GM10847 (cell line): ENCODE data around the gene FIBCD1.

Source experiments
- POLR2A ChIP-seq: IDR thresholded peaks from 2 replicates; pipeline ENCODE4 v1.6.1; 2011; ENCODE audit not compliant: insufficient read length; ENCODE audit errors: extremely low read depth

The FIBCD1 gene

DNA sequence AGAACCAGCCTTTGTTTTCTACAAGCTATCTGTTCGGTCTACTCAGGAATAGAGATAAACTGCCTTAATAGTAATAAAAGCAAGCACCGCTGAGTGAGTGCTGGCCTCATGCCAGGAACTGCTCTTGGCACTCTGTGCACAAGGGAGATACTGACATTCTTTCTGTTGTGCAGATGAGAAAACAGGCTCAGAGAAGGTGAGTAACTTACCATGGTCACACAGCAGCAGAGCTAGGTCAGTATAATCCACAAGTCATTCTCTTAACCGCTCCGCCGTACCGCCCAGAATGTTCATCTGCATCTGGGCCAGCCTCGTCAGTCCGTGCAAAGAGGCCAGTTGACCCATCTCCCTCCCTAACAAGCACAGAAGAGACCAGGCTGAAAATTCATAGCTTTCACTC, 69.8 kb downstream of the FIBCD1 start:
- TF ChIP-seq POLR2A: no peak

- no peak for TF ChIP-seq POLR2A
Measured at GRCh38 chr9:130868230-130868629, 70.8 kb downstream of the FIBCD1 start.

- no peak for TF ChIP-seq POLR2A
Measured at GRCh38 chr9:130867556-130867955, 71.5 kb downstream of the FIBCD1 start.

GRCh38 chr9:130866474-130866965, 72.5 kb downstream of the FIBCD1 start:
- no peak for TF ChIP-seq POLR2A

- no peak for TF ChIP-seq POLR2A
Measured at GRCh38 chr9:130865921-130866320, 73.1 kb downstream of the FIBCD1 start.

GRCh38 chr9:130864541-130864940, 74.5 kb downstream of the FIBCD1 start:
- no peak for TF ChIP-seq POLR2A

DNA sequence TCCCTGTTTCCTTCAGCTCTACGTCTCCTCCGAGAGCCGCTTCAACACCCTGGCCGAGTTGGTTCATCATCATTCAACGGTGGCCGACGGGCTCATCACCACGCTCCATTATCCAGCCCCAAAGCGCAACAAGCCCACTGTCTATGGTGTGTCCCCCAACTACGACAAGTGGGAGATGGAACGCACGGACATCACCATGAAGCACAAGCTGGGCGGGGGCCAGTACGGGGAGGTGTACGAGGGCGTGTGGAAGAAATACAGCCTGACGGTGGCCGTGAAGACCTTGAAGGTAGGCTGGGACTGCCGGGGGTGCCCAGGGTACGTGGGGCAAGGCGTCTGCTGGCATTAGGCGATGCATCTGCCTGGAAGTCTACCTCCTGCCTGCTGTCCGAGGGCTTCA, 76.3 kb downstream of the FIBCD1 start:
- TF ChIP-seq POLR2A: no peak

GRCh38 chr9:130862217-130862616, 76.8 kb downstream of the FIBCD1 start:
- no peak for TF ChIP-seq POLR2A

DNA sequence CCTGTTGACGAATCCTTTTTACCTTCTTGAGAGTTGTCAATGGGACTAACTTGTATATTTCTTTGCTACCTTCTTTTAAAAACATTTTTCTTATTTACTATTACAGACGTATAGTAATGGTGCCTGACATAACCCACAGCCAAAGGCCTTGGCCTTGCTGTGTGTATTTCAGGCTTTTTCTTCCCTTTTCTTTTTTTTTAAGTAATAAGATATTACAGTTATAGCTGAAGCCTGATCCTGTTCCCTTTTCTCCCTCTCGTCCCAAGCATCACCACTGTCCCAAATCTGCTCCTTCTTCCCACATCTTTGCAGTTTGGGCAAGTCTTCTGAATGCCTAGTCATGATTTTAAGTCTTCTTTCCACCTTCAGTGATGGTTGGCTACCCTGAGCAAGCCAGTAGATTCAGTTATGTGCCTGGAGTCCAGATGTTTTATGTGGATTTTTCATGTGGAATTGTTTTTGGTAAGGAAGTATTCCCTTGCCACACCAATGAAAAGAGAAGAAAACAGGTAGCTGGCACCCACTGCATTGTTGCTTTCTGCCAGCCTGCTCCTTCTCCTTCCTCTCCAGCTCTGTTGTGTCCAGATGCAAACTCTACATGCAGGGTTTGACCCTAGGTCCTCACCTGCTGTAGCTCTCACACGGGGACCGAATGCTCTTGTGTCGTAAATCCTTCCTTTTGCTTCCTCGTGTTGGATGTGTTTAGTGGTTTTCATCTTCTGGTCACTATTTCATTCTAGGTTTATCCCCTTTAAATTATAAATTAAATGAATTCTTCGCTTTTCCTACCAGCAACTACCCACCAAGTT, 77.5 kb downstream of the FIBCD1 start:
- TF ChIP-seq POLR2A: no peak

GRCh38 chr9:130860458-130861316, 78.4 kb downstream of the FIBCD1 start:
- TF ChIP-seq POLR2A: no peak

DNA sequence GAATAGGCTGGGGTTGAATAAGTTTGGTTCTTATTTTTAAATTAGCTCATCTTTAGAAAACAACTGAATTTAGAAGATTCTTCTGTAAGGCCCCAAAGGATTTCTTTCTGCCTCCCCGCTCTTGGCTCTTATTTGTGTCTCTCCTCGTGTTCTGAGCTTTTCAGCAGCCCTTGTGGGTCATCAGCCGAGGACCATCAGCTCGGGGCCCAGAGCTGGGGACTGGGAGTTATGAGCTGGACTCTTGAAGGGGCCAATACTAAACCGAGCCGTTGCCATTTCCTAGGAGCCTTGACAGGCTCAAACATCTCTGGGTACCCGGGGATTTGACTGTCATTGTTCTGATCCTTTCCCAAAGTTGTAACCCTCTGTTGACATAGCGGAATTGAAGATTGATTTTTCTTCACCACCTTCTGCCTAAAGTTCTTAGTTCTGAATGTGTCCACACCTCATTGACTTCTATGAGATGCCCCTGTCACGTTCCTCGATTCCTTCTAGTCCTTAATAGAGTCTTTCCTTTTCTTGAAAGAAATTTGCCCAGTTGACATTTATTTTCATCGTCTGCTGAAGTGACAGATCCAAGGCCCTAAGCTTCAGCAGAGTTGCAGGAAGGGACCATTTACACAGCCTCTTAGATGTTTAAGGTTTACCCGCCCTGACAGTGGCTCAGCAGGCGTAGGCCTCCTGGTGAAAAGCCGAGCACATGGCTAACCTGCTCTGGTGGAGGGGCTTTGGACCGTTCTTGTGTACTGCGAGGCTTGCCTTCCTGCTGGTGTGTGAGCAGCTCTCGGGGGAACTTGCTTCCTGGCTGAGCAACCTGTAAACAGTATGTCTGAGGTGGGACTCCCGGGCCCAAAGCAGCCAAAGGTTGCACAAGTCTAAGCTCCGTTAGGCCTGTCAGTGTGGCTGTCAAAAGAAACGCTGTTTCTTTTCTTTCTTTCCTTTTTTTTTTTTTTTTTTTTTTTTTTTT, 80.0 kb downstream of the FIBCD1 start:
- no peak for TF ChIP-seq POLR2A

DNA sequence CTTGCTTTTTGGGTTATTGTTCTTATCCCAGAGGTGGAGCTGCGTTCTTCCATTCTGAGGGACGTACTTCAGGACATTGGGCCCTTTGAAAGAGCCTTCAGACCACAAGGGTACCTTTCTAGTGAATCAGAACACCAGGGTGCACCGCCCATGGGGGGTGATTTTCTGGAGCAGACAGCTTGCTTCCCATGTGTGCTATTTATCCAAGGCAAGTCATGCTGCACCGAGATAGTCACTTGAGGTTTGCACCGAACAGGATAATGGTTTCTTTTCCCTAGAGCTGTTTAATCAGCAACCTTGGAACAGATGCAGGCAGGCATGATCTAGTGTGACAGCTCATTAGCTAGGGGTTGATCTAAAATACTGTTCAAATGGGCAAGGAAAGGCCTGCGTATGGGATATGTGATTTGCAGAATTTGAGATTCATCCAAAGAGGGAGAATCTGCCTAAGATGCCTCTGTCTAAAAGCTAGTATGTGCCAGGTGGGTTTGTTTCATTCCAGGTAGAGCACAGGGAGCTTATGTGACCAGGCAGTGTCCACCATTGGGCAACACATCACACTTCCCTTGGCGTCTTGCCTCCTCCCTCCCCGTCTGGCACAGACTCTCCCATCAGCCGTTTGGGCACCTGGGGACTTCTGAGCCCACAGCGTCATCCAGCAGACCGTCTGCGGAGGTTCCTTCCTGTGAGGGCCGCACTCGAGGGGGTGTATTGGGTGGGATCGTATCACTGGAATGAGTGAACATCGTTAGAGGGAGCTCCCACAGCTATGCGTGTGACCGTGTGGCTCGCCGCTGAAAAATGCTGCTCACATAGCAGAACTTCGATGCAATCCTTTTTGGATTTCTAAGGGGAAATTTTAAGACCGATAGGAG, 80.9 kb downstream of the FIBCD1 start:
- TF ChIP-seq POLR2A: no peak

GRCh38 chr9:130856474-130856873, 82.6 kb downstream of the FIBCD1 start:
- no peak for TF ChIP-seq POLR2A

GRCh38 chr9:130854835-130855234, 84.2 kb downstream of the FIBCD1 start:
- TF ChIP-seq POLR2A: no peak

DNA sequence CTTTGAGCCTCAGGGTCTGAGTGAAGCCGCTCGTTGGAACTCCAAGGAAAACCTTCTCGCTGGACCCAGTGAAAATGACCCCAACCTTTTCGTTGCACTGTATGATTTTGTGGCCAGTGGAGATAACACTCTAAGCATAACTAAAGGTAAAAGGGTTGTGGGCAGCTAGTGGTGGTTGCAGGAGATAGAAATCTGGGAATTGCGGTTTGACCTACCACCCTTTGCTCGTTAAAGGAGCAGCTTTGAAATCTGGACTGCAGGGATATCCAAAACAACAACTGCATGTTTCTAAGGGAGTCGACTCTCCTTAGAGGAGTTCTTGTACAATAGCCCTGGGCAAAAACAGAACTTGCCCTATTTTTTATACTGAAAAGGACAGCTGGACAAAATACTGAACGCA, 85.0 kb downstream of the FIBCD1 start:
- TF ChIP-seq POLR2A: no peak

DNA sequence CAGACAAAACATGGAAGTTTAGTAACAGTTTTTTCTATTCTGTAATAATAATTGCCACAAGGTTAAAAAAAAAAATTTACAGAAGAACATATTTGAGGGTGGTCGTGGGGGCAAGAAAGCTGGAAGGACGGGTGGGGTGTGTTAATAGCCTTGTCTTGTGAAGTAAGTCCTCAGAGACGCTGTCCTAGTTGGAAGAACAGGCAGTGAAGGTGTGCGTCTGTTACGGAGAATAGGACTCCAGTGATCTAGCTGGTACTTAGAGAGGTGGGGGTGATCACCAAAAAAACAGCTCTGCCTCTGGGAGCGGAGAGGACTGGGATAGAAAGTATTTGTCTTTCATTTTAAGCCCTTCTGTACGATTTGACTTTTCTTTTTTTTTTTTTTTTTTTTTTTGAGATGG, 86.2 kb downstream of the FIBCD1 start:
- TF ChIP-seq POLR2A: no peak
